GM21423 (cell line): ENCODE data around the gene RGL4.
"Not testable (repeated sequence)": the region's sequence is repeated elsewhere in the genome, so short reads cannot be mapped to it uniquely, and the experiment has no call there.

Source experiments
- ATAC-seq: cut with Tn5 transposase; IDR thresholded peaks from one replicate; pipeline ENCODE4 v1.9.1; 2021; ENCODE audit warnings: mild to moderate bottlenecking, moderate library complexity; ENCODE audit not compliant: unreplicated experiment

RGL4 gene

GRCh38 chr22:23690713-23691112 is at the start of gene RGL4:
Gene RGL4, plus strand, starts transcription at chr22:23691013. Its CDS starts 1,018 bp downstream, at chr22:23692031.
- no peak for ATAC-seq

- ATAC-seq, result not testable (repeated sequence)
Measured at GRCh38 chr22:23646526-23646925, 44.3 kb upstream of the RGL4 start.

GRCh38 chr22:23649071-23649501 is 41.7 kb upstream of the RGL4 start:
- no peak for ATAC-seq

GRCh38 chr22:23651676-23652075 is 39.1 kb upstream of the RGL4 start:
- no peak for ATAC-seq

GRCh38 chr22:23652286-23652685 is 38.5 kb upstream of the RGL4 start:
- ATAC-seq, result no peak

GRCh38 chr22:23652711-23653110 is 38.1 kb upstream of the RGL4 start:
- ATAC-seq, result no peak

GRCh38 chr22:23655891-23656475 is 34.8 kb upstream of the RGL4 start:
- no peak for ATAC-seq

- ATAC-seq, result no peak
Measured at GRCh38 chr22:23657727-23658126, 33.1 kb upstream of the RGL4 start.

- not testable (repeated sequence) for ATAC-seq
Measured at GRCh38 chr22:23660381-23660780, 30.4 kb upstream of the RGL4 start.

GRCh38 chr22:23670378-23671295 is 20.2 kb upstream of the RGL4 start:
- ATAC-seq, result no peak

GRCh38 chr22:23671387-23671786 is 19.4 kb upstream of the RGL4 start:
- ATAC-seq, result not testable (repeated sequence)

GRCh38 chr22:23672307-23673049 is 18.3 kb upstream of the RGL4 start:
- ATAC-seq, result not testable (repeated sequence)

- no peak for ATAC-seq
Measured at GRCh38 chr22:23673050-23673620, 17.7 kb upstream of the RGL4 start.

GRCh38 chr22:23673826-23674690 is 16.8 kb upstream of the RGL4 start:
- ATAC-seq, result no peak

- not testable (repeated sequence) for ATAC-seq
Measured at GRCh38 chr22:23674886-23675501, 15.8 kb upstream of the RGL4 start.

GRCh38 chr22:23675502-23676415 is 15.1 kb upstream of the RGL4 start:
- ATAC-seq, result no peak

- ATAC-seq, result not testable (repeated sequence)
Measured at GRCh38 chr22:23676841-23677700, 13.7 kb upstream of the RGL4 start.

- no peak for ATAC-seq
Measured at GRCh38 chr22:23677701-23677995, 13.2 kb upstream of the RGL4 start.
